SU-DHL-6 (cell line): ENCODE results near the gene UHRF1.

Experiments
- EZH2phosphoT487 ChIP-seq: fragments of 200-600 bp; sonication (generic), shearing (Covaris generic); conservative IDR thresholded peaks from 2 replicates; pipeline ENCODE4 v1.6.1; 2018; ENCODE audit warnings: mild to moderate bottlenecking, antibody characterized with exemption, low read length, moderate library complexity, mixed read lengths
- TF ChIP-seq, protein P1 (sequence below): fragments of 200-600 bp; sonication (generic); IDR thresholded peaks from one replicate; pipeline ENCODE4 v1.5.1; 2017; ENCODE audit warnings: antibody characterized with exemption, mild to moderate bottlenecking, low read length, moderate library complexity; ENCODE audit not compliant: insufficient read depth, poor library complexity, severe bottlenecking

DNA sequence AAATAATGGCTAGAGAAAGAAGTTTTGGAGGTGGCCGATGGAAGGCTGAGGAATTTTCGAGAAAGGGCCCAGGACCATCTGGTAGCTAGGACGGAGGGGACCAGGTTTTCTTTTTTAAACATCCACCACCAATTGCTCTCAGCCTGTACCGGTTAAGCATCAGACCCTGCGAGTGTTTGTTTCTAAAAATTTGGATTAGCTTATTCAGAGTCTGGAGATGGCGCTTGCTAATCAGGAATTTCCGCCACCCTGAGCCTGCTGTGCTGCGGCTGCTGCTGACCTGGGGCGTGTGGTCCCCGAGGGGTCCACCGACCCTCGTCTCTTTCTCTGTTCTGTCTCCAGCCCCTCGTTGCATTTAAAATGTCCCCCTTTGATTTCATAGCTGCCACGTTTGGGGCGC lies 2.0 kb downstream of the UHRF1 start:
- TF ChIP-seq, protein P1, sequence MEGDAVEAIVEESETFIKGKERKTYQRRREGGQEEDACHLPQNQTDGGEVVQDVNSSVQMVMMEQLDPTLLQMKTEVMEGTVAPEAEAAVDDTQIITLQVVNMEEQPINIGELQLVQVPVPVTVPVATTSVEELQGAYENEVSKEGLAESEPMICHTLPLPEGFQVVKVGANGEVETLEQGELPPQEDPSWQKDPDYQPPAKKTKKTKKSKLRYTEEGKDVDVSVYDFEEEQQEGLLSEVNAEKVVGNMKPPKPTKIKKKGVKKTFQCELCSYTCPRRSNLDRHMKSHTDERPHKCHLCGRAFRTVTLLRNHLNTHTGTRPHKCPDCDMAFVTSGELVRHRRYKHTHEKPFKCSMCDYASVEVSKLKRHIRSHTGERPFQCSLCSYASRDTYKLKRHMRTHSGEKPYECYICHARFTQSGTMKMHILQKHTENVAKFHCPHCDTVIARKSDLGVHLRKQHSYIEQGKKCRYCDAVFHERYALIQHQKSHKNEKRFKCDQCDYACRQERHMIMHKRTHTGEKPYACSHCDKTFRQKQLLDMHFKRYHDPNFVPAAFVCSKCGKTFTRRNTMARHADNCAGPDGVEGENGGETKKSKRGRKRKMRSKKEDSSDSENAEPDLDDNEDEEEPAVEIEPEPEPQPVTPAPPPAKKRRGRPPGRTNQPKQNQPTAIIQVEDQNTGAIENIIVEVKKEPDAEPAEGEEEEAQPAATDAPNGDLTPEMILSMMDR: no peak
- TF ChIP-seq EZH2phosphoT487: no peak
